Peyer's patch (tissue), 4 donors: ENCODE measurements around the gene ZGPAT. TPM values are rescaled to one million over a fixed set of nuclear protein-coding genes. Genes with fewer than 3 reads are reported as not detected.
A peak's percentile ranks its signal among the peaks of the same experiment; 100 is the strongest.

Experiments
- DNase-seq, 3 donors: peaks; one replicate each; pipeline ENCODE4 v3.0.0-alpha.2; 2017 to 2019
- H3K27ac ChIP-seq, 4 donors: fragments of 200-600 bp; sonication (generic); one replicate each; pipeline ENCODE4 v1.5.1; 2016 to 2019
- H3K27me3 ChIP-seq, 2 donors: fragments of 200-600 bp; sonication (generic); one replicate each; pipeline ENCODE4 v1.5.1; 2019
- H3K36me3 ChIP-seq, 3 donors: fragments of 200-600 bp; sonication (generic); one replicate each; pipeline ENCODE4 v1.5.1; 2016 to 2019
- H3K4me1 ChIP-seq, 4 donors: fragments of 200-600 bp; sonication (generic); one replicate each; pipeline ENCODE4 v1.5.1; 2016 to 2019
- H3K4me3 ChIP-seq, 4 donors: fragments of 200-600 bp; sonication (generic); 1 replicate in 3 of 4; 2 replicates in 1 of 4; pipeline ENCODE4 v1.5.1; 2016 to 2019; ENCODE audit warnings: mild to moderate bottlenecking in 1 of 4
- H3K9me3 ChIP-seq, 4 donors: fragments of 200-600 bp; sonication (generic); one replicate each; pipeline ENCODE4 v1.5.1; 2016 to 2019; ENCODE audit warnings: mild to moderate bottlenecking in 1 of 4
- POLR2A ChIP-seq, 2 donors: fragments of 450-650 bp; IDR thresholded peaks; one replicate each; pipeline ENCODE4 v1.5.1; 2017; ENCODE audit warnings: antibody characterized with exemption in 2 of 2, mild to moderate bottlenecking in 2 of 2, moderate library complexity in 2 of 2
- total RNA-seq, 4 donors: library from RNA; depleted of rRNA; stranded (reverse); fragments of >200 nt; gene quantifications; one replicate each; pipeline ENCODE4 v1.1.0, GENCODE V29; 2016
- TF ChIP-seq, protein P1 (sequence below), 6 experiments: fragments of 450-650 bp in 4 of 6; fragments of 200-600 bp in 2 of 6; sonication (generic) in 1 of 6; IDR thresholded peaks; one replicate each; pipeline ENCODE4 v1.5.1; 2017 to 2019; ENCODE audit warnings: antibody characterized with exemption in 6 of 6, mild to moderate bottlenecking in 3 of 6, moderate library complexity in 1 of 6

ZGPAT gene
- total RNA-seq, 4 donors from 2014 or later, result 48.9 to 67.7 (median 54.7) TPM

- DNase-seq, result peak in 1 of 3 donors; percentile 48
- Histone ChIP-seq H3K9me3 (no peaks in the 10 kb centered on the region), H3K4me1 (peaks cover 0 to 39% (median 29%) of the 10 kb centered on the region in 4 donors), H3K36me3 (peaks cover 0 to 35% (median 0%) of the 10 kb centered on the region in 3 donors), H3K27ac (peak overlapping the region in 1 of 4 donors; percentile 88), H3K4me3 (no peak overlapping the region), H3K27me3 (no peaks in the 10 kb centered on the region)
- TF ChIP-seq, protein P1, sequence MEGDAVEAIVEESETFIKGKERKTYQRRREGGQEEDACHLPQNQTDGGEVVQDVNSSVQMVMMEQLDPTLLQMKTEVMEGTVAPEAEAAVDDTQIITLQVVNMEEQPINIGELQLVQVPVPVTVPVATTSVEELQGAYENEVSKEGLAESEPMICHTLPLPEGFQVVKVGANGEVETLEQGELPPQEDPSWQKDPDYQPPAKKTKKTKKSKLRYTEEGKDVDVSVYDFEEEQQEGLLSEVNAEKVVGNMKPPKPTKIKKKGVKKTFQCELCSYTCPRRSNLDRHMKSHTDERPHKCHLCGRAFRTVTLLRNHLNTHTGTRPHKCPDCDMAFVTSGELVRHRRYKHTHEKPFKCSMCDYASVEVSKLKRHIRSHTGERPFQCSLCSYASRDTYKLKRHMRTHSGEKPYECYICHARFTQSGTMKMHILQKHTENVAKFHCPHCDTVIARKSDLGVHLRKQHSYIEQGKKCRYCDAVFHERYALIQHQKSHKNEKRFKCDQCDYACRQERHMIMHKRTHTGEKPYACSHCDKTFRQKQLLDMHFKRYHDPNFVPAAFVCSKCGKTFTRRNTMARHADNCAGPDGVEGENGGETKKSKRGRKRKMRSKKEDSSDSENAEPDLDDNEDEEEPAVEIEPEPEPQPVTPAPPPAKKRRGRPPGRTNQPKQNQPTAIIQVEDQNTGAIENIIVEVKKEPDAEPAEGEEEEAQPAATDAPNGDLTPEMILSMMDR (IDR thresholded peaks at IDR 0.05), result no peak
- TF ChIP-seq POLR2A (IDR thresholded peaks at IDR 0.05), result no peak
Observed at GRCh38 chr20:63734946-63735858, 27.4 kb downstream of the ZGPAT start.

DNA sequence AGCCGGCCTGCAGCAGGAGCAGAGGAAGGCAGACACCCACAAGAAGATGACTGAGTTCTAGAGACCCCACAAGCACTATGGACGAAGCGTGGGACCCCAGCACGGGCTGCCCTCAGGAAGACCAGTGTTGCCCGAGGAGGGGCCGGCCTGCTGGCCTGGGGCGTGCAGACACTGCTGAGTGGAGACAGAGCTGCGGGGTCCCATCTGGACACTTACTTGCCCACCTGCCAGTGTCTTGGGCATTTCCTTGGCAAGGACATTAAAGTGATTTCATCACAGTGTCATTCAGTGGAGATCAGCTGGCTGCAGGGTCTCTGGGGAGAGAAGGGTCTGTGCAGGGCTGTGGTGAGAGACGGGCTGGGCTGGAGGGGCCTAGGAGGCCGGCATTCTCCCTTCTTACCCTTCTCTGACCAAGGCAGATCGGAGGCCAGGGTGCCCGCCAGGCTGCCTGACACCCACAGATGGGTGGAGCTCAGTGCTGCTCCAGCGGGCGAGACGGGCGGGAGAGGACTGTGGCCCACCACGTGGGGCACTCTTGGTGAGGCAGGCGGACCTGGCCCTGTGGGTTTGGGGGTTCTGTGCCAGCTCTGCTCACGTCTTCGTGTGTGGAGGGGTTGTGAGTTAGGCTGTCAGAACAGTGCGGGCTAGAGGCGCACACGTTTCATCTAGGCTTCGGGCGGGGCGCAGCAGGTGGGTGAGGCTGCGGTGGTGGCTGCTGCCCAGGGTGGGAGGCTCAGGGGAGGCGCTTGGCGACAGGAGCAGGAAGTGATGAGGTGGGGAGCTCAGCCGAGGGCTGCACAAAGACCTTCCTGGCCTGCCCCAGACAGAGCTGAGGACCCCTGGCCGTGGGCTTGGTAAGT lies 28.2 kb downstream of the ZGPAT start, which contains the start of gene LIME1:
TSS of gene LIME1 (plus strand) at position 806 of the 860 bp plus-strand sequence. CDS start 886 bp downstream, outside the sequence.
- Histone ChIP-seq H3K27ac (peak within 1 kb of the TSS; percentile 62 to 88 (median 68)), H3K4me1 (peaks cover 0 to 45% (median 34%) of the 10 kb centered on the region in 4 donors), H3K9me3 (no peaks in the 10 kb centered on the region), H3K27me3 (no peaks in the 10 kb centered on the region), H3K4me3 (peak within 1 kb of the TSS; percentile 43 to 74 (median 58)), H3K36me3 (peaks cover 0 to 32% (median 0%) of the 10 kb centered on the region in 3 donors)
- no peak for TF ChIP-seq POLR2A (IDR thresholded peaks at IDR 0.05)
- TF ChIP-seq, protein P1 (IDR thresholded peaks at IDR 0.05), result no peak
- peak; percentile 77 to 89 (median 83) for DNase-seq

DNA sequence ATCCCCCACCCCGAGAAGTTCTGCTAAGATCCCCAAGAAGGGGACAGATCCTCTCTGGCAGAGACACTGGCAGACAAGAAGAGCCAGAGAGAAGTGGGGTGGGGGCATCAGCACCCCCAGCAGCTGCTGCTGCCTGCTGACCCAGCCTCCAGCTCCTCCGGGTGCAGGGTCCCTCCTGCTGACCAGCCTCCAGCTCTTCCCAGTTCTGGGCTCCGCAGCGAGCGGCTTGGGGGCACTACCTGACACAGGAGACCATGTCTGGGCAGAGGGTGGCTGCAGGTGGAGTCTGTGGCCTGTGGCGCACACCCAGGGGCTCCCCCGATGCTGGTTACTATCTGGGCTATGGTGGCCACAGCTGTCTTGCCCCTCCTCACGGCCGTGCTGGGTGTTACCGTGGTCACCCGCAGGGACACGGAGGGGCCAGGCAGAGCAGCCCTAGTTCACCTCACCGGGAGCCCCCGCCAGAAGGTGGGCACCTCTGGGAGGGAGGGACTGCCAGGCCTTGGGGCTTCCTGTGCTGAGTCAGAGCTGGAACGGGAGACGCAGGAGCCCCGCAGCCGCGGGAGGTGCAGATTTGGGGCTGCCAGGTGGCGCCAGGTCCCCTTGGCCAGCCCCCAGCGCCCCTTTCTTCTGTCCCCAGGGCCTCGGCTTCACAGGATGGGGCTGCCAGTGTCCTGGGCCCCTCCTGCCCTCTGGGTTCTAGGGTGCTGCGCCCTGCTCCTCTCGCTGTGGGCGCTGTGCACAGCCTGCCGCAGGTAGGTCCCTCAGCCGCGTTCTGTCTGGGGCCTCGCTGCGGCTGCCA lies 29.3 kb downstream of the ZGPAT start:
- Histone ChIP-seq H3K27ac (peak overlapping the region; percentile 62 to 88 (median 68)), H3K4me3 (peak overlapping the region; percentile 43 to 74 (median 58)), H3K27me3 (no peaks in the 10 kb centered on the region), H3K36me3 (peaks cover 0 to 39% (median 0%) of the 10 kb centered on the region in 3 donors), H3K9me3 (no peaks in the 10 kb centered on the region), H3K4me1 (peaks cover 0 to 53% (median 35%) of the 10 kb centered on the region in 4 donors)
- peak; percentile 61 to 73 (median 69) for DNase-seq
- TF ChIP-seq, protein P1 (IDR thresholded peaks at IDR 0.05), result peak in 1 of 6 experiments; percentile 6
- TF ChIP-seq POLR2A (IDR thresholded peaks at IDR 0.05), result no peak

DNA sequence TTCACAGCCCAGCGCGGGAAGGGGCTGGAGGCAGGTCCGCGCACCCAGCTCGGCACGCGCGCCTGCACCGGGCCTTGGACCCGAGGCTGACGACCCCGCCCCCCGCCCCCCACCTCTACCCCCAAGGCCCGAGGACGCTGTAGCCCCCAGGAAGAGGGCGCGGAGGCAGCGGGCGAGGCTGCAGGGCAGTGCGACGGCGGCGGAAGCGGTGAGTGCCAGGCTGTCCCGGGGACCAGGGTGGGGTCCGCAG lies 29.8 kb downstream of the ZGPAT start:
- peak overlapping the region; percentile 43 to 74 (median 58) for H3K4me3 ChIP-seq
- peaks cover 0 to 53% (median 35%) of the 10 kb centered on the region in 4 donors for H3K4me1 ChIP-seq
- no peaks in the 10 kb centered on the region for H3K9me3 ChIP-seq
- TF ChIP-seq, protein P1 (IDR thresholded peaks at IDR 0.05), result no peak
- TF ChIP-seq POLR2A (IDR thresholded peaks at IDR 0.05), result no peak
- peaks cover 0 to 44% (median 0%) of the 10 kb centered on the region in 3 donors for H3K36me3 ChIP-seq
- DNase-seq, result no peak
- H3K27me3 ChIP-seq, result no peaks in the 10 kb centered on the region
- H3K27ac ChIP-seq, result peak overlapping the region; percentile 62 to 88 (median 68)
